ENCODE measurements around the gene ZBTB46. TPM values are rescaled to one million over a fixed set of nuclear protein-coding genes. Genes with fewer than 3 reads are reported as not detected.
"Not testable (repeated sequence)": the region's sequence is repeated elsewhere in the genome, so short reads cannot be mapped to it uniquely, and the experiment has no call there.

ZBTB46 gene
- total and polyA plus RNA-seq, 5 donors, result 6.7 to 18.1 (median 15.8) TPM

GRCh38 chr20:63730189-63730733 lies 100.8 kb downstream of the ZBTB46 start:
- not testable (repeated sequence) for H3K27ac ChIP-seq (ENCODE audit: low read length); H3K9me3 ChIP-seq (ENCODE audit: control insufficient read depth, low read length); H3K27me3 ChIP-seq (ENCODE audit: control insufficient read depth, insufficient read depth); ATAC-seq; DNase-seq; H3K4me1 ChIP-seq (ENCODE audit: control insufficient read depth, insufficient read depth, low read length); H3K4me3 ChIP-seq (ENCODE audit: low read length)
- intact Hi-C loops (cut with DNase I), result loop anchor here in 1 of 4 donors (10.0 kb wide), 1 partner anchor 85 kb away; no protein-coding TSS in a partner anchor
- 93% methylated on average over 18 of the region's 18 CpGs for WGBS

GRCh38 chr20:63722967-63723622 lies 108.0 kb downstream of the ZBTB46 start:
- H3K9me3 ChIP-seq (ENCODE audit: control insufficient read depth, low read length); intact Hi-C loops (cut with DNase I); H3K4me3 ChIP-seq (ENCODE audit: low read length); ATAC-seq; H3K27me3 ChIP-seq (ENCODE audit: control insufficient read depth, insufficient read depth); H3K27ac ChIP-seq (ENCODE audit: low read length); DNase-seq; H3K4me1 ChIP-seq (ENCODE audit: control insufficient read depth, insufficient read depth, low read length): not testable (repeated sequence)
- 70% methylated on average over 2 of the region's 2 CpGs for WGBS

- Histone ChIP-seq H3K27ac (ENCODE audit: low read length) (no peak overlapping the region), H3K4me1 (ENCODE audit: control insufficient read depth, insufficient read depth, low read length) (no peaks in the 10 kb centered on the region), H3K9me3 (ENCODE audit: control insufficient read depth, low read length) (no peaks in the 10 kb centered on the region), H3K27me3 (ENCODE audit: control insufficient read depth, insufficient read depth) (no peaks in the 10 kb centered on the region), H3K4me3 (ENCODE audit: low read length) (no peak overlapping the region)
- intact Hi-C loops (cut with DNase I), result no loop called here
- WGBS, result 98% methylated on average over 2 of the region's 2 CpGs
- ATAC-seq (no peak), DNase-seq (no peak)
These were observed 112.1 kb downstream of the ZBTB46 start for GRCh38 chr20:63718996-63719395.

GRCh38 chr20:63714858-63715257 lies 116.2 kb downstream of the ZBTB46 start:
- intact Hi-C loops (cut with DNase I), result no loop called here
- 98% methylated on average over 5 of the region's 5 CpGs for WGBS
- Histone ChIP-seq H3K27me3 (ENCODE audit: control insufficient read depth, insufficient read depth) (no peaks in the 10 kb centered on the region), H3K9me3 (ENCODE audit: control insufficient read depth, low read length) (no peaks in the 10 kb centered on the region), H3K27ac (ENCODE audit: low read length) (no peak overlapping the region), H3K4me3 (ENCODE audit: low read length) (no peak overlapping the region), H3K4me1 (ENCODE audit: control insufficient read depth, insufficient read depth, low read length) (no peaks in the 10 kb centered on the region)
- ATAC-seq (no peak), DNase-seq (no peak)

GRCh38 chr20:63712191-63712590 lies 118.9 kb downstream of the ZBTB46 start:
- H3K4me3 ChIP-seq (ENCODE audit: low read length), result no peak overlapping the region
- WGBS, result 98% methylated on average over 1 of the region's 1 CpG
- no peaks in the 10 kb centered on the region for H3K9me3 ChIP-seq (ENCODE audit: control insufficient read depth, low read length)
- H3K27me3 ChIP-seq (ENCODE audit: control insufficient read depth, insufficient read depth), result no peaks in the 10 kb centered on the region
- ATAC-seq, result no peak
- H3K27ac ChIP-seq (ENCODE audit: low read length), result no peak overlapping the region
- no peak for DNase-seq
- intact Hi-C loops (cut with DNase I), result no loop called here
- H3K4me1 ChIP-seq (ENCODE audit: control insufficient read depth, insufficient read depth, low read length), result peaks cover 9% of the 10 kb centered on the region

- no peaks in the 10 kb centered on the region for H3K9me3 ChIP-seq (ENCODE audit: control insufficient read depth, low read length)
- WGBS, result 80% methylated on average over 12 of the region's 12 CpGs
- intact Hi-C loops (cut with DNase I), result no loop called here
- no peak for DNase-seq
- H3K4me1 ChIP-seq (ENCODE audit: control insufficient read depth, insufficient read depth, low read length), result peaks cover 13% of the 10 kb centered on the region
- H3K27me3 ChIP-seq (ENCODE audit: control insufficient read depth, insufficient read depth), result no peaks in the 10 kb centered on the region
- no peak overlapping the region for H3K4me3 ChIP-seq (ENCODE audit: low read length)
- no peak for ATAC-seq
- no peak overlapping the region for H3K27ac ChIP-seq (ENCODE audit: low read length)
These were observed 119.9 kb downstream of the ZBTB46 start for GRCh38 chr20:63711085-63711645.

- DNase-seq, result peak in 1 of 3 donors; percentile 57
- 90% methylated on average over 17 of the region's 17 CpGs for WGBS
- no peaks in the 10 kb centered on the region for H3K27me3 ChIP-seq (ENCODE audit: control insufficient read depth, insufficient read depth)
- H3K9me3 ChIP-seq (ENCODE audit: control insufficient read depth, low read length), result no peaks in the 10 kb centered on the region
- intact Hi-C loops (cut with DNase I), result no loop called here
- no peak overlapping the region for H3K27ac ChIP-seq (ENCODE audit: low read length)
- no peak for ATAC-seq
- H3K4me1 ChIP-seq (ENCODE audit: control insufficient read depth, insufficient read depth, low read length), result peaks cover 13% of the 10 kb centered on the region
- H3K4me3 ChIP-seq (ENCODE audit: low read length), result no peak overlapping the region
These were observed 121.9 kb downstream of the ZBTB46 start for GRCh38 chr20:63709149-63709527.

- Histone ChIP-seq H3K27ac (ENCODE audit: low read length) (peak overlapping the region; percentile 33), H3K4me3 (ENCODE audit: low read length) (peak overlapping the region; percentile 70), H3K27me3 (ENCODE audit: control insufficient read depth, insufficient read depth) (no peaks in the 10 kb centered on the region), H3K9me3 (ENCODE audit: control insufficient read depth, low read length) (no peaks in the 10 kb centered on the region), H3K4me1 (ENCODE audit: control insufficient read depth, insufficient read depth, low read length) (peaks cover 13% of the 10 kb centered on the region)
- DNase-seq (peak; percentile 28 to 72 (median 60)), ATAC-seq (no peak)
- WGBS, result 20% methylated on average over 67 of the region's 67 CpGs
- intact Hi-C loops (cut with DNase I), result no loop called here
These were observed 122.5 kb downstream of the ZBTB46 start for GRCh38 chr20:63708301-63709148.

- WGBS, result under 1% methylated on average over 98 of the region's 98 CpGs
- Histone ChIP-seq H3K27me3 (ENCODE audit: control insufficient read depth, insufficient read depth) (no peaks in the 10 kb centered on the region), H3K27ac (ENCODE audit: low read length) (peak within 1 kb of the TSS; percentile 69), H3K4me3 (ENCODE audit: low read length) (peak within 1 kb of the TSS; percentile 70), H3K4me1 (ENCODE audit: control insufficient read depth, insufficient read depth, low read length) (peaks cover 13% of the 10 kb centered on the region), H3K9me3 (ENCODE audit: control insufficient read depth, low read length) (no peaks in the 10 kb centered on the region)
- intact Hi-C loops (cut with DNase I), result no loop called here
- DNase-seq, result peak; percentile 91 to 97 (median 97)
- peak; percentile 94 for ATAC-seq
These were observed 123.3 kb downstream of the ZBTB46 start, which contains the start of the genes ARFRP1 and ZGPAT for GRCh38 chr20:63707558-63708300. TSS of gene ARFRP1 (minus strand) at chr20:63707976. CDS start at chr20:63707091, 885 bp downstream. TSS of gene ZGPAT (plus strand) at chr20:63708039. CDS start at chr20:63708581, 542 bp downstream.

- DNase-seq, result peak; percentile 61 to 77 (median 75)
- ATAC-seq, result peak; percentile 15 to 58
- intact Hi-C loops (cut with DNase I), result no loop called here
- no peaks in the 10 kb centered on the region for H3K27me3 ChIP-seq (ENCODE audit: control insufficient read depth, insufficient read depth)
- peak overlapping the region; percentile 69 for H3K27ac ChIP-seq (ENCODE audit: low read length)
- peak overlapping the region; percentile 70 for H3K4me3 ChIP-seq (ENCODE audit: low read length)
- peaks cover 13% of the 10 kb centered on the region for H3K4me1 ChIP-seq (ENCODE audit: control insufficient read depth, insufficient read depth, low read length)
- H3K9me3 ChIP-seq (ENCODE audit: control insufficient read depth, low read length), result no peaks in the 10 kb centered on the region
- WGBS, result 4% methylated on average over 56 of the region's 56 CpGs
These were observed 124.1 kb downstream of the ZBTB46 start for GRCh38 chr20:63706852-63707557.
